CD4-positive, alpha-beta memory T cell (primary cell): Measurements from ENCODE around the gene ADCY6. TPM values are rescaled to one million over a fixed set of nuclear protein-coding genes. Genes with fewer than 3 reads are reported as not detected.

Experiments used
- microRNA-seq: library from miRNA; unstranded; fragments of <30 nt; microRNA quantifications from one replicate; pipeline ENCODE4 v1.2.0, GENCODE V29; 2021; ENCODE audit warnings: borderline replicate concordance, borderline number of aligned reads, borderline microRNAs expressed, mixed read lengths
- polyA plus RNA-seq, 2 donors: library from polyadenylated mRNA; unstranded; fragments of 300-500 nt; fragmentation: Illumina TruSeq; gene quantifications; one replicate each; pipeline ENCODE4 v1.2.3, GENCODE V29; 2021
- total RNA-seq, 2 experiments: library from RNA; stranded (reverse); gene quantifications; one replicate each; pipeline ENCODE4 v1.2.3, GENCODE V29; 2021

Gene ADCY6
- total and polyA plus RNA-seq, 4 experiments from 2014 or later = not detected

Small RNA genes lying within 50 kb of the gene (microRNA-seq; reads per million reads assigned to microRNA genes)
- not detected for gene MIR4701

Other genes with a start within 250 kb of the ADCY6 start
- not detected for gene LALBA, start 219.0 kb downstream of the ADCY6 start, total RNA-seq
- gene LALBA, start 219.0 kb downstream of the ADCY6 start, polyA plus RNA-seq = not detected
- gene KANSL2, start 106.9 kb downstream of the ADCY6 start, total RNA-seq = 10 to 100 TPM; 64.4 to 66.8 TPM
- gene KANSL2, start 106.9 kb downstream of the ADCY6 start, polyA plus RNA-seq = 10 to 100 TPM; 32.7 to 47.4 TPM
- gene CCNT1, start 72.4 kb downstream of the ADCY6 start, total RNA-seq = 10 to 100 TPM; 67.0 to 69.5 TPM
- gene CCNT1, start 72.4 kb downstream of the ADCY6 start, polyA plus RNA-seq = 10 to 100 TPM in 1 of 2 donors, 1 to 10 TPM in 1; 5.8 to 14.0 TPM
- gene CACNB3, start 29.4 kb upstream of the ADCY6 start, total RNA-seq = 10 to 100 TPM; 17.2 to 17.9 TPM
- gene CACNB3, start 29.4 kb upstream of the ADCY6 start, polyA plus RNA-seq = 1 to 10 TPM; 1.5 to 4.0 TPM
- gene DDX23, start 63.1 kb upstream of the ADCY6 start, total RNA-seq = 100 to 1,000 TPM; 154 to 158 TPM
- 10 to 100 TPM; 14.3 to 57.2 TPM for gene DDX23, start 63.1 kb upstream of the ADCY6 start, polyA plus RNA-seq
- gene RND1, start 76.8 kb upstream of the ADCY6 start, total RNA-seq = 1 to 10 TPM in 1 of 2 experiments, under 1 TPM in 1; 0.89 to 1.4 TPM
- gene RND1, start 76.8 kb upstream of the ADCY6 start, polyA plus RNA-seq = 1 to 10 TPM in 1 of 2 donors, under 1 TPM in 1; 0.85 to 2.6 TPM
- gene FKBP11, start 136.4 kb upstream of the ADCY6 start, total RNA-seq = 10 to 100 TPM; 77.7 to 81.1 TPM
- gene FKBP11, start 136.4 kb upstream of the ADCY6 start, polyA plus RNA-seq = 100 to 1,000 TPM; 212 to 238 TPM
- gene ARF3, start 168.4 kb upstream of the ADCY6 start, total RNA-seq = 10 to 100 TPM; 69.8 to 77.5 TPM
- 10 to 100 TPM; 22.6 to 31.2 TPM for gene ARF3, start 168.4 kb upstream of the ADCY6 start, polyA plus RNA-seq
- gene WNT10B, start 182.6 kb upstream of the ADCY6 start, total RNA-seq = 10 to 100 TPM; 12.9 to 13.0 TPM
- under 1 TPM; 0.56 to 0.72 TPM for gene WNT10B, start 182.6 kb upstream of the ADCY6 start, polyA plus RNA-seq
- 1 to 10 TPM; 1.8 to 2.8 TPM for gene WNT1, start 189.2 kb upstream of the ADCY6 start, total RNA-seq
- 1 to 10 TPM in 1 of 2 donors, under 1 TPM in 1; 0.55 to 1.1 TPM for gene WNT1, start 189.2 kb upstream of the ADCY6 start, polyA plus RNA-seq
- gene DDN, start 210.3 kb upstream of the ADCY6 start, total RNA-seq = not detected
- not detected for gene DDN, start 210.3 kb upstream of the ADCY6 start, polyA plus RNA-seq
- gene PRKAG1, start 229.7 kb upstream of the ADCY6 start, total RNA-seq = 10 to 100 TPM; 48.9 to 53.7 TPM
- 10 to 100 TPM; 47.8 to 50.3 TPM for gene PRKAG1, start 229.7 kb upstream of the ADCY6 start, polyA plus RNA-seq